GM18520 (cell line): Measurements from ENCODE around the gene CSGALNACT2.

Experiments used
- ATAC-seq: cut with Tn5 transposase; IDR thresholded peaks from one replicate; pipeline ENCODE4 v1.9.1; 2021; ENCODE audit not compliant: unreplicated experiment

Gene CSGALNACT2

DNA sequence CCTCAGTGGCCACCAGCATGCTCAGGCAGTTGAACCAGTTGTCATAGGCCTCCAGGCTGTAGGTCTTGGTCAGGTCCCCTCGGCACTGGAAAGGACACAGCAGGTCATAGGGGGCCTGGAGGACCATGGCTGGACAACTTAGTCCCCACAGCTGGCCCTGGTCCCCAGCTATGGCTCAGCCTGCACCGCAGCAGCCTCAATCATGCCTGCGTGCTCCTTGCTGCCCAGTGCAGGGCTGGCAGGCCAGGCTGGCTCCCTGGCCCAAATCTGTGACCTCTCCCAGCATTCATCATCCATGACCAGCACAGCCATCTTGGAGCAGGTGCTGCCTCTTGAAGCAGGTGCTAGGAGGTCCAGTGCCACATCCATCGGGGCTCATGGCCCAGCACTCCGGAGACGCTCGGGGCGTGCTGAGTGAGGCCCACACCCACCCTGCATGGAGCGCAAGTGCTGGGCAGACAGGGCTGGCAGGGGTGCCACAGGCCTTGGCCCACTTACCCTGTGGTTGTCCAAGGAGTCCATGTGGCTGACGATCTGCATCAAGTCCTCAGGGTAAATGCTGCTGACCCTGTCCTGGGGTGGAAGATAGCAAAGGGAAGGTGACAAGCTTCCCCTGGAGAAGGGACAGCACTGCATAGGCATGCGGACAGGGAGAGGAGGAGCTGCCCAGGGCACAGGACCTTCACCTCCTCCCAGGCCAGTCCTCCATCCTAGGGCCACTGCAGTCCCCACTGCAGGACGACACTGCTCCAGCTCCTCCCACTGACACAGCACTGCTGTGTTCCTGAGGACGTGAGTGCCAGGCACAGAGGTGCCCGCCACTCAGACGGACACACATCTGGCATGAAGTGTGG, 61.7 kb downstream of the CSGALNACT2 start:
- ATAC-seq = no peak

DNA sequence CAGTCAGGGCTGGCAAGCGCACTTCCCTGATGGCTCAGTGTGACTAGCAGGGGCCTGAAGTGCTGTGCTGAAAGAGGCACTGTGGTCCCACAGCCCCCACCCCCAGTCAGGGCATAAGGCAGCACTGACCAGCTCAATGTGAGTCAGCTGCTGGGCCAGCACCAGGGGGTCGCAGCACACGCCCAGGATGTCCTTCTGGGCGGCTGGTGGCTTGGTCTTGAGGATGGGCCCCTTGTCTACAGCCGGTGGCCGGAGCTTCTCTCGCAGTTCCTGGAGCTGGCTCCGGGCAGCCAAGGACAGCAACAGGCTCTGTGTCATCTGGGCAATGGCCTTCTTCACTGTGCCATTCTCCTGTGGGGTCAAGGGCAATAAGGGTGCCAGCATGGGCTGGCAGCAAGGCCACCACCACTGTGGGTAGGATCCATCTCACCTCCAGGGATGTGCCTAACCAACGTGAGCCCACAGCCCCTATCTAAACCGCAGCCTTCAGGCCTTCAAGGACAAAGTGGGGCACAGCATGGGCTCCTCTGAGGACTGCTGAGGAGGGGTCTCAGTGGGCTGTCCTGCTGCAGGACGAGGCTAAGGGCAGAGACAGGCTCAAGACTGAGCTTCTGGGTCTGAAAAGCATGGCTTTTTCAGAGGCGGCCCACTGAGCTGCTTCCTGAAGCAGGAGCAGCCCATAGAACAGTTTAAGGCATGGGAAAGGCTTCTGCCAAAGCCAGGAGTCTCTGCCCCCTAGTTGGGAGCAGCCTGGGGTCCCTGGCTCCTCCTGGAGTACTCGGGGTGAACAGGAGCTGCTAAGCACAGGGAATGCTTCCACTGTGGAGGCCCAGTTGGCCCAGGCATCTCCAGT, 62.5 kb downstream of the CSGALNACT2 start:
- no peak for ATAC-seq

DNA sequence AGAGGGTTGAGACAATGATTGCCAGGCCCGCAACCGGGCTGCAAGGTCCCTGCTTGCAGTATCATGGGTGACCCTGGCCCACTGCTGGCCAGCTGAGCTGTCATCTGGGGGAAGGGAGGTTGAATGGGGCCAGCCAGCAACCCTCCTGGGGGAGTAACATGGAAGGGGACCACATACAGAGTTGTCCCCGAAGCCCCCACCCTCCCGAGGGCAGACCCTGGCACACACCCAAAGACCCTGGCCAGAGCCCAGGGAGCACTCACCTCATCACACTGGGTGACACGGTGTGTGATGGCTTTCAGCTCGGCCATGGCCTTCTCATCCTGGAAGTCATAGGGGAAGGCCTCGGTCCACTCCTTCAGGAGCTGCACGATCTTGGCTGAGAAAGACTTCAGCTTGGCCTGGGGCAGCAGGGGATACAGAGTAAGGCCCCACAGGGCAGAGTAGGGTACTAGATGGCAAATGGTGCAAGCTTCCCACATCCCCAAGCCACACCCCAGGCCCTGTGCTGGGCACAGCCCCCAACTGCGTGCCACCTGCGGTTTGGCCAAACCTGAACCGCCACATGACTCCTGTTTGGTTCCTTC, 63.4 kb downstream of the CSGALNACT2 start:
- no peak for ATAC-seq

DNA sequence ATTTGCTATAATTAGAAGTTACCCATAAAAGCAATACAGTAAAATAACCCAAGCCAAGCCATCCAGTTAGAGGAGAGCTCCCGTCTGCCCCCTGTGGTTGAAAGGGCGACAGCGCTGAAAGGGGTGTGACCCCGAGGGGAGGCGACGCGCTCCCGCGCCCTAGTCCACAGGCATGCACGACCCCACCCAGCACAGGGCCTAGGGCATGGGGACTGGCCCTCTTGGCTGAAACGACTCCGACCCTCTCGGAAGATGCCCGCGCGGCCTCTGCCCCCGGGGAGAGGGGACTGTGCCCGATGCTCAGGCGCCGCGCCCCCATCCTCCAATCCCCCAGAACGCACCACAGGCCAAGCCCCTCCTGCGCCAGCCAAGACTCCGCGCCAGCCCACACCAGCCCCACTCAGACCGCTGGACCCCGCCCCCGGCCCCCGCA, 64.0 kb downstream of the CSGALNACT2 start:
- ATAC-seq = no peak

DNA sequence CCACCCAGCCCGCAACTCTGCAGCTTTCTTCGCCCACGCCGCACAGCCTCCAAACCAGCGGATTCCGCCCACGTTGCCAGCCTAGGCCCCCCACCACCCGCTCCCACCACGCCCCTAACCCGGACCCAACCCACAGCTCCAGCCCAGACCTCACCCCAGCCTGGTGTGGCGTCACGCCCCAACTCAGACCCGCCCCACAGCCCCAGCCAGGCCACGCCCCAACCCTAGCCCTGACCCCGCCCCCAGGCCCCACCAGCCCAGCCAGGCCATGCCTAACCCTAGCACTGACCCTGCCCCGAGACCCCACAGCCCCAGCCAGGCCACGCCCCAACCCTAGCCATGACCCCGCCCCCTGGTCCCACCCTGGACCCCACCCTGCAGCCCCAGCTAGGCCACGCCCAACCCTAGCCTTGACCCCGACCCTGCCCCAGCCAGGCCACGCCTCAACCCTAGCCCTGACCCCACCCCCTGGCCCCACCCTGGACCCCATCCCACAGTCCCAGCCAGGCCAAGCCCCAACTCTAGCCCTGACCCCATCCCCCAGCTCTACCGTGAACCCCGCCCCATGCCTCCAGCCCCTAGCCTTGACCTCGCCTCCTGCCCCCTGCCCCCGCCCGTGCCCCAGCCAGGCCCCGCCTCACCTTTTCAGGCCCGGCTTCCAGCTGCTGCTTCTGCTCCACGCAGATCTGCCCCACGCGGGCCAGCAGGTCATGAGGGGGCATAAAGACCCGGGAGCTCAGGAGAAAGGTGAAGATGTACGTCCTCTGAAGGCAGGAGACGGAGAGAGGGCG, 64.6 kb downstream of the CSGALNACT2 start:
- no peak for ATAC-seq

DNA sequence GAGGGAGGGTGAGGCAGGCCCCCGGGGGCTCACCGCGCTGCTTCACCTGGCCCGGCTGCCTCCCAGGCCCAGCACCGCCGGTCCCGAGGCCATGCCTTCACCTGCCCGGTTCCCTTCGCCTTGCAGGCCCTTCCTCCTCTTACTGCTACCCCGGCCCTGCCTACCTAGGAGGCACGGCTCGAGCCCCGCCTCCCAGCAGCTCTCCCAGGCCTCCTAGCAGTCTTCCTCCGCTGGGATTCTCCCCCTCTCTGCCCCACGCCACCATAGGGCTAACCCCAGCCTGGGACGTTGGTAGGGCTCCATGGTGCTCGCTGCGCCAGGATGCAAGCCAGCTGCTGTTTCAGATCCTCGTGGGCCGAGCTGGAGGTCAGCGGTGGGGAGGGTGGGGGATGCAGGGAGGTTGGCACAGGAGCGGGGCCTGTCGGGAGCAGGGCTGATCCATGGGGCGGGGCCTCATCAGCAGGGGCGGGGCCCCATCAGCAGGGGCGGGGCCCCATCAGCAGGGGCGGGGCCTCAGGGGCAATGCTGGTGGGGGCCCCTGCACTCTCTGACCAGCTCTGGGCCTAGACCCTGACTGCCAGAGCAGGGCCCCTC, 65.3 kb downstream of the CSGALNACT2 start:
- ATAC-seq = no peak

DNA sequence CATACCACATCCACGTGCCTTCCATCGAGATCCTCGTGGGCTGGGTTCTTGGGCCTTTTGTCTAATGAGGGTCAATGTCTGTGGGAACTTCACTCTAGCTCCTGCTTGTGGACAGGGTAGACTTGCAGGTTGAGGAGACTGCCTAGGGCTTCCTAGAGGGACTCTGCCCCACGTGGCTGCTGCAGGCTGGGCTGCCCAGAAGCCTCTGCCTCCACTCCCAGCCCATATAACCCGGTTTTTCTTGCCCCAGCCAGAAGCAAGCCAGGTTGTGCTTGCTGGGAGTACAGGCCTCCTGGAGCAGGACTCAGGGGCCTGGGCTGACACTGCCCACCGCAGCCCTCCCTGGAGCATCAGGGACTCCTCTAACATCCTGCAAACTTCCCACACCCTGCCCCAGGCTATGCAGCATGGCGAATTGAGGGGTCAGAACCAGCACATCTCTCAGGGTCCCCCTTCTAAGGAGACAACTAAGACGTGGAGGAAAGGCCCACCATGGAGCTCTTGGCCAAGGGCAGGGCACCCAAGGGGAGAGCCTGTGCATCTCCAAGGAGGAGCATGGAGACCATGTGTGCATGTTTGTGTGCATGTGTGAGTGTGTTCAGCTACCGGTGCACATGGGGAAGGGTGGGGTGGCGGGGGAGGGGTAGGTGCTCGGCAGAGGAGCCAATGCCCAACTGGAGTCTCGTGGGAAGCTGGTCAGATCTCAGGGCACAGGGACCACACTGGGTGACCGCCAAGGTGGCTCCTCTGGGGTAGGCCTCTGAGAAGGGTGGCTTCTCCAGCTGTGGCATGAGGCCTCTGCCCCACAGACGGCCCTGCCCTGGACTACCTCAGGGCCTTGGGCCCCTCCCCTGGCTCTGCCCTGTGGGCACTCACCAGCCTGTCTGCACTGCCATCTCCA, 66.0 kb downstream of the CSGALNACT2 start:
- ATAC-seq = no peak

DNA sequence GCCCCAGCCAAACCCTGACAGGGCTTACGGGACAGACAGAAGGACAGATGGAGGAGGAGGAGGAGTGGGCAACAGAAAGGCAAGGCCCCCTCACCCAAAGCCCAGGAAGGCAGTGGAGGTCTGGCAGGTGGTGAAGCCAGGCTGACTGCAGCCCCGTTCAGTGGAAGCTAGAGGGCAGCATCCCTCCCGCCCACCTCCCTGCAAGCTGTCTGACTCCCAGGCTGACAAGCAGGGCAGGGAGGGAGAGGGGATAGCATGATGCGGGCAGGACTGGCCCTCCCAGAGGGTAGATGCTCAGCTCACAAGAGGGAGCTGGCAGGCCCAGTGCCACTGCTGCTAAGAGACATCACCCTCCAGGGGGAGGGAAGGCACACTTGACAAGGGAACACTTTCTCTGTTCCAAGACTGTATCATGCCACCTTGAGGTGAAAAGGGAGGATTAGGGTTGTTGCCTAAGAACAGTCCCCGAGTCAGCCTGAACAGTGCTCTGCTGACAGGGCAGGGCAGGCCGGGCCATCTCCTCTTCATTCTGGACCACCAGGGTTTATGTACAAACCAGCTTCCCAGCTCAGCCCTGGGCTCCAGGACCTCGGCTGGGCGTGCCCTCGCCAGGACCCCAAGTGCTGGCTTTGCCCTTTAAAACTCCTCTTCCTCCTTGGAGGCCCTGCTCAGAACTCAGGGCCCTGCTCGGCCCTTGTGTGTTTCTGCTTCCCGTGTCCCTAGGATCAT, 66.9 kb downstream of the CSGALNACT2 start:
- ATAC-seq = peak; percentile 42

DNA sequence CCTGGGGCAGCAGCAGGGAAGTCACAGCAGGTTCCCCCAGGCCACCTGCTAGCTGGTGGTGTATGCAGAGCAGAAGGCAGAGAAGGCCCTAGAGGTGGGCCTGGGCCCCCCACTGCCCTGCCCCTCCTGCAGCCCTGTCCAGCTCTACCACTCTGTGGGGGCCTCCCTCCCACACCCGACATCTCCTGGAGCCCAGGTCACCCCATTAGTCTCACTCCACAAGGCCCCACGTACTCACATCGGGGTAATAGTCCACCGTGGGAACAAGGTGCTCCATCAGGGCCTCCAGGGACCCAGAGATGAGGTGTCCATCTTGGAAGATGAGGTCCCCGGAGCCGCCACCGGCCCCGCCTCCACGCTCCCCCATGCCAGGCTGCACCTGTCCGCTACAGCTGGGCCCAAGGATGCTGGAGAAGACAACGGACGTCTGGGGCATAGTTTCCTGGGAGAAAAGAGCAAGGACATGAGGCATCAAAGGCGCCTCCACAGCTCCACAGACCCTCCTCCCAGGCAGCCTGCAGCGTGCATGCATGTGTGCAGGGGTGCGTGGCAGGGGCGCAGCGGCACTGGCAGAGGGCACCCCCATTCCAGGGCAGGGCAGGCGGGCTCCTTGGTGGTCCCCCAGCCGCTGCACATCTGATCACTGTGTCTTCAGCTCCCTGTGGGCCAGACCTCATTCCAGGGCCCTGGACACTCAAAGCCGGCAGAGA, 67.6 kb downstream of the CSGALNACT2 start:
- no peak for ATAC-seq

DNA sequence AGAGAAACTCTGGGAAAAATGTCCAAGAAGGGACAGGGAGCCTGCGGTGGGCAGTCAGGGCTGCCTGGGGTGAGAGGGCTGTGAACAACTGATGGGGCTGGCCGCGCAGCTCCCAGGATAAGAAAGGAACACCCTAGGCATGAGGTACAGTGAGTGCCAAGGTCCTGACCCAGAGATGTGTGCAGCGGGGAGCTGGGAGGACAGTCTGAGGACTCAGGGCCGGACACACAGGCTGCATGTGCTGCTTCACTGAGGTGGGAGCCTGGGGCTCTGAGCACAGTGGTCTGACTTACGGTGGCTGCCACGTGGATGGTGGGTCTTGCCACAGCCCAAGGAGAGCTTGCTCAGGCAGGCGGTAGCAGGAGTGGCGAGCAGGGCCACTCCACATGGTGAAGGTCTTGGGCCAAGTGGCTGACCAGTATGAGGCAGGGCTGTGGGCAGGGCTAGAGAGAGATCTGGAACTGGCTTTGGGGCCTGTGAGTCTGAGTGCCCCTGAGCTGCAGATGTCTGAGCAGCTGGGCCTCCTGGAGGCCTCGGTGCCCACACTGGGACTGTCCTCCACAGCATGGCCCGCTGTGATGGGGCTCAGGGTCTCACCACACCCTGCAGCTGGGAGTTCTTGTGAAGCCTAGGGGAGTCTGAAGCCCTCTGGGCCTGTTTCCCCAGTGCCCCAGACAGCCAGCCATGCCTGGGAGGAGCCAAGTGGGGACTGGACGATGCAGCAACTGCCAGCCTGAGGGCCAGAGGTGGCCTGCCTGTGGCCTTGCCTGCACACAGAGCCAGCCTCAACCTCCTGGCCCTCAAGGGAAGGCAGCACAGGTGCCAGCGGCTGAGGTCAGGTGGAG, 68.4 kb downstream of the CSGALNACT2 start:
- ATAC-seq = no peak

DNA sequence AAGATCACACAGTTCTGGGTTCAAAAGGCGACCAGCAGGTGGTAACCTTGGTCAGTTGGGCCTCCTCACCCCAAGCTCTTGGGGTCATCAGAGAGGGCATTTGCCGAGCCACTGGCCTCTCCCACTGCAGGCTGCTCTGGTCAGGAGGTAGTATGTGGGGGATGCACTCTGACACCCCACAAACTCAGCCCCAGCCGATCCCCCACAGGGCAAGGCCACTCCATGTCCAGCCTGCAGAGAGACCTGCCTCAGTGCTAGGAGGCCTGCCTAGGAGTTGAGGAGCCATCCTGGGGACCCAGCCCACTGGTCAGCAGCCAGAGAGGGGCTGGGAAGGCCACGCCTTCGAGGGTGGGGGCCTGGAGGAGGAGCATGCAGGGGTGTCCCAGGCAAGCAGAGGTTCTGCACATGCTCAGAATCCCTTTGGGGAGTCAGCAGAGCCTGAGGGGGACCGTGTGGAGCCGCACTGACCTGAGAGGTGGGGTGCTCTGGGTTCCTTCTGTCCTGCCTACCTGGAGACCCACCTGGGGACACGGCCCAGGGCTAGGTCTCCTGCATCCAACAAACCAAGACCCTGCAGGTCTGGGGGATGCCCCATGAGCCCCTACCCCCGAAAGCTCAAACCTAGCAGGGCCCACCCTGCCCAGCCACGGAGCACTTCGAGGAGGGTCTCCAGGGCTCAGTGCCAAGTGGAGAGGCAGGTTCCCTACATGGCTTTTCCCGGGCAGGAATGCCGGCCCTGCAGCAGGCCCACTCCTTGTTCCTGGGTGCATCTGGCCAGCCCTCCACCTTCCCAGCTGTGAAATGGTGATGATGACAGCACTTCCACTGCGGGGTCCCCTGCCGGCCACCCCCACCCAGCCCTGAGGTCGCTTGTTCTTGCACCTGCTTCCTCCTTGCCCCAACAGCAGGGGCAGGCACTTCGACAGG, 70.2 kb downstream of the CSGALNACT2 start:
- no peak for ATAC-seq

DNA sequence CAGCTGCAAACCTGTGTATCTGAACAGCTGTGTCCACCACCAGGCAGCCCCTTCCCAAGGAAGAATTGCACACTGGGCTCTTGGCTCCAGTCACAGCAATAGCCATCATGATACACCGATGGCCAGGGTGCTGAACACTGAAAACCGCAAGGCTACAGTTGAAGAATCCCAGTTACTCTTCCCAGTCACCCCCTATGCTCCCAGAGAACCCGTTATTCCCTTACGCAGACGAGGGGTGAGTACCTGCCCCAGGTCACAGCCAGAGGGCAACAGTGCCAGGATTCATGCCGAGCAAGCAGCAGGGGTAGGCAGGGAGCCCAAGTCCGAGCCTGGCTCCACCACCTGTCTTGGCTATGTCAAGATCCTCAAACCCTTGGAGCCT, 70.8 kb downstream of the CSGALNACT2 start:
- no peak for ATAC-seq

DNA sequence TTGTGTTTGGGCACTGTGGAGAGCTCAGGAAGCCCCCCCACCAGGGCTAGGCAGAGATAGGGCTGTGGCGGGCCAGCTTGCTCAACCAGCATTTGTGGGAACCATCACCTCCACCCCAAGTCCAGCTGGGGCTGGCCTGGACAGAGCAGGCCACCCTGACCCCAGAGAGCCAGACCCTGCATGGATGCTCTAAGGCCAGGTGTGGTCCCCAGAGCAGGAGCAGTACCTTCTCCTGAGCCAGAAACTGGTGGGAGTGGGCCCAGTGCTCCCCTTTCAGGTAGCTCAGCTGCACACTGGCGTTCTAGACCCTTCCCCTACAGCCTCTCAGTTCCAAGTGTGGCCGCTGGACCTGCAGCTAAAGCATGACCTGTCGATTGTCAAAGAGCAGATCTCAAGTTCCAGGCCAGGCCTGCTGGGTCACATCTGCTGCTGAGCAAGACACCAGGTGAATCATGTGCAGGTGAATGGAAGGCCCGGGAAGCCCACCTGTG, 71.5 kb downstream of the CSGALNACT2 start:
- ATAC-seq = no peak

DNA sequence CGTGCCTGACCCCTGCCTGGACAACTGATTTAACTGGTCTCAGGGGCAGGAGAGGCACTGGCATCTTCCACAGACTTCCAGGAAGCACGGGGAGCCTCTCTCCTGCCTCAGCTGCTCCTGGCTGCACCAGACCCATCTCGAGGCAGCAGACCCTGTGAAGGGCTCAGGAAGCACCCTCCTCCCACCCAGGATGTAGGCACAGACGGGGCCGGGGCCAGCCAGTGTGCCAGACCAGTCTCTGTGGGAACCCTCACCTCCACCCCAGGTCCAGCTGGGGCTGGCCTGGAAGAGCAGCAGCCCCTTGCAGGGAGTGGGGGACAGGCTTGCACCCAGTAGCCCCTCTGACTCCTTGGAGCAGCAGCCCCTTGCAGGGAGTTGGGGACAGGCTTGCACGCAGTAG, 72.3 kb downstream of the CSGALNACT2 start:
- no peak for ATAC-seq

DNA sequence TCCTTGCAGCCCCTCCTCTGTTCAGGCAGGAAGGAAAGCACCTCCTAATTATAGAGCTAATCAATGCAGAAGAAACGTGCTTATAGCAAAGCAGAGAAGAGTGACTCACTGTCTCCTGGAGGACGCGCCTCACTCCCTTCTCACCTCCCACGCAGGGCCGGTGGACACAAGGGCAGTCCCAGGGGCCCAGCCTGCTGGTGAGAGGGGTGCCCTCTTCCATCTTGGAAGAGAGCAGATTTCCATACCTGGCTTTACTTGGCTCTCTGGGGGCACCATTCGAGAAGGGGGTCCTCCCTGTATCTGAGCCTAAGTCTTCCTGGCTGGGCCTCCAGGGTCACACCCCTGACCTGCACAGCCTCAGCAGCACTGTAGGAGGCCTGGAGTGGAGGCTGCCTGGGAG, 72.8 kb downstream of the CSGALNACT2 start:
- ATAC-seq = no peak

DNA sequence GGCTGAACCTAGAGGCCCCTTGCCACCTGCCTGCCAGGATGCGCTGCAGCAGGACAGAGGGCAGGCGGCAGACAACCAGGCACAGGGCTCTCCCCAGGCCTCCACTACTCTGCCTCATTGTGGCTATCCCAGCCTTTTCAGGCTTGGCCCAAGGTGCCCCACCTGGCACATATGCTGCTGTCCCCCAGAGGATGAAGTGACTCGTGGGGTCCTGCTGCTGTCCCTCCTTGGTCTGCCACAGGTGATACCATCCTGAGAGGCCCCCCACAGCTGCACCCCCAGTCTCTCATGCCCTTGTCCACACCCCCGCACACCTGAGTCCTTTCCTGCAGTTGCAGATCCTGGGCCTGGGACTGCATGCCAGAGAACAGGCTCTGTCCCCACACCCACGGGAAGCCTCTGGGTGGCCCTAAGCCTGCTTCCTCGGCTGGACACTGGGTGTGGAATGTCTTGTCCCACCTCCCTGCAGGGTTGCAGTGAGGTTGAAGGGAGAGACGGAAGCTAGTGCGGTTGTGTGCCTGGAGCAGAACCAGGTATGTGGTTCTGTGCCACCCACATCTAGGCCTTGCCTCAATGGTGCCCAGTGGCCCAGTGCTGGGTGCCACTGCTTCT, 73.3 kb downstream of the CSGALNACT2 start:
- no peak for ATAC-seq
